ENCODE measurements around the gene COBL. TPM values are rescaled to one million over a fixed set of nuclear protein-coding genes. Genes with fewer than 3 reads are reported as not detected.

The COBL gene
- total RNA-seq, 1 experiment from 2014 or later, result 51.4 TPM

- ChIA-PET CTCF (no interaction called here), POLR2A (ENCODE audit: unreplicated experiment) (no interaction called here)
- no peaks in the 10 kb centered on the region for H3K36me3 ChIP-seq (ENCODE audit: low read depth)
- no peak overlapping the region for H3K4me3 ChIP-seq
- H3K9me2 ChIP-seq (ENCODE audit: insufficient read depth), result no peaks in the 10 kb centered on the region
- H3K27me3 ChIP-seq (ENCODE audit: insufficient read depth, low read depth), result no peaks in the 10 kb centered on the region
- TF ChIP-seq CTCF (conservative IDR thresholded peaks at IDR 0.05) (no peak), EZH2 (IDR thresholded peaks at IDR 0.05; ENCODE audit: low read depth) (no peak)
- intact Hi-C loops (cut with micrococcal nuclease; ENCODE audit: unreplicated experiment), result no loop called here
- no peaks in the 10 kb centered on the region for H3F3A ChIP-seq (ENCODE audit: insufficient read depth, low read depth)
- no peak overlapping the region for H3K27ac ChIP-seq
- H3K9me3 ChIP-seq (ENCODE audit: insufficient read depth, low read depth), result no peaks in the 10 kb centered on the region
- no peak overlapping the region for H3K4me2 ChIP-seq
- no peaks in the 10 kb centered on the region for H3K79me2 ChIP-seq (ENCODE audit: low read depth)
- DNase-seq, result no peak
- H3K4me1 ChIP-seq (replicated peaks; ENCODE audit: insufficient read depth), result no peaks in the 10 kb centered on the region
- no peaks in the 10 kb centered on the region for H4K20me1 ChIP-seq (ENCODE audit: insufficient read depth)
- BruUV-seq (replicated peaks), result no TSS peak
- H2AFZ ChIP-seq, result no peak overlapping the region
Observed at GRCh38 chr7:51214098-51214497, 102.5 kb downstream of the COBL start.

GRCh38 chr7:51213618-51214017 lies 103.0 kb downstream of the COBL start:
- intact Hi-C loops (cut with micrococcal nuclease; ENCODE audit: unreplicated experiment), result no loop called here
- BruUV-seq (replicated peaks), result no TSS peak
- Histone ChIP-seq H3K4me2 (no peak overlapping the region), H3K9me2 (ENCODE audit: insufficient read depth) (no peaks in the 10 kb centered on the region), H3K79me2 (ENCODE audit: low read depth) (no peaks in the 10 kb centered on the region), H4K20me1 (ENCODE audit: insufficient read depth) (no peaks in the 10 kb centered on the region), H2AFZ (no peak overlapping the region), H3K4me3 (no peak overlapping the region), H3K27me3 (ENCODE audit: insufficient read depth, low read depth) (no peaks in the 10 kb centered on the region), H3F3A (ENCODE audit: insufficient read depth, low read depth) (no peaks in the 10 kb centered on the region), H3K4me1 (replicated peaks; ENCODE audit: insufficient read depth) (no peaks in the 10 kb centered on the region), H3K27ac (no peak overlapping the region), H3K9me3 (ENCODE audit: insufficient read depth, low read depth) (no peaks in the 10 kb centered on the region), H3K36me3 (ENCODE audit: low read depth) (no peaks in the 10 kb centered on the region)
- POLR2A ChIA-PET (ENCODE audit: unreplicated experiment), result no interaction called here
- no peak for TF ChIP-seq CTCF (conservative IDR thresholded peaks at IDR 0.05)
- TF ChIP-seq EZH2 (IDR thresholded peaks at IDR 0.05; ENCODE audit: low read depth), result no peak
- DNase-seq, result no peak
- CTCF ChIA-PET, result no interaction called here

- Histone ChIP-seq H3K27me3 (ENCODE audit: insufficient read depth, low read depth) (no peaks in the 10 kb centered on the region), H4K20me1 (ENCODE audit: insufficient read depth) (no peaks in the 10 kb centered on the region), H3K4me1 (replicated peaks; ENCODE audit: insufficient read depth) (no peaks in the 10 kb centered on the region), H3F3A (ENCODE audit: insufficient read depth, low read depth) (no peaks in the 10 kb centered on the region), H3K79me2 (ENCODE audit: low read depth) (no peaks in the 10 kb centered on the region), H3K27ac (no peak overlapping the region), H2AFZ (no peak overlapping the region), H3K36me3 (ENCODE audit: low read depth) (no peaks in the 10 kb centered on the region), H3K4me2 (no peak overlapping the region), H3K9me2 (ENCODE audit: insufficient read depth) (no peaks in the 10 kb centered on the region), H3K9me3 (ENCODE audit: insufficient read depth, low read depth) (no peaks in the 10 kb centered on the region), H3K4me3 (no peak overlapping the region)
- DNase-seq, result no peak
- CTCF ChIA-PET, result no interaction called here
- no TSS peak for BruUV-seq (replicated peaks)
- intact Hi-C loops (cut with micrococcal nuclease; ENCODE audit: unreplicated experiment), result no loop called here
- no peak for TF ChIP-seq CTCF (conservative IDR thresholded peaks at IDR 0.05)
- no peak for TF ChIP-seq EZH2 (IDR thresholded peaks at IDR 0.05; ENCODE audit: low read depth)
- POLR2A ChIA-PET (ENCODE audit: unreplicated experiment), result no interaction called here
Observed at GRCh38 chr7:51210766-51211165, 105.8 kb downstream of the COBL start.
